ENCODE results near the gene ALOX15B. TPM values are rescaled to one million over a fixed set of nuclear protein-coding genes. Genes with fewer than 3 reads are reported as not detected.

The ALOX15B gene
- total and polyA plus RNA-seq, 2 of the 13 experiments (the other 11 are each of a cell fraction or from before 2014, with no cell fraction given) = not detected

DNA sequence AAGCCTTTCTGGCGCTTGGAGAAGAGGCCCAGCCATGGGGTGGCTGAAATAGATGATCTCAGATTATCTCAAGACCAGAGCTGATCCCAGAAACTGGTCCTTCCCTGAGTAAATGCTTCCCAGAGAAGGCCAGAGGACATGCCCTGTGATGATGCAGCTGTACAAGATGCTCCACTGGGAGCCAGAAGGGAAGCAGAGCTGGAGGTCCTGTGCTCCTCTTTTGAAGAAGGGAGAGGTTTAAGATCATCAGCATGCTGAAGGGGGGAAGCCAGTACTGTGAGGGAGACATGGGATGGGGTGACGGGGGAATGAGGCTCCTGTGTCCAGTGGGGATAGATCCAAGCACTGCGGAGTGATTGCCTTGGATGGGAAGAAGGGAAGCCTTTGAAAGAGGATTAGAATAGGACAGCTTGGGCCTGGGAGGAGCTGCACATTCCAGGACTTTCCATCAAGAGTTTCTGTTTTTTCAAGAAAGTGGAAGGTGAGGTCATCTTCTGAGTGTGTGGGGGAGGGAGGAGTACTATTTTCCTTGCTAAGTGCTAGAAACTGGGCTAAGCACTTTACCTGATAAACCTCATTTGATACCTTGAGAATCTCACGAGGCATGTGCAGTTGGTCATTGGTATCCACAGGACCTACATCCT lies 16.4 kb upstream of the ALOX15B start:
- Histone ChIP-seq H3K4me3 (replicated peaks in 1 of 3; ENCODE audit: insufficient read depth in 1 of 3, low read depth in 2 of 3, low read length in 3 of 3) (no peak overlapping the region), H3K36me3 (replicated peaks in 1 of 2; ENCODE audit: control insufficient read depth in 1 of 2, insufficient read depth in 2 of 2, low read length in 2 of 2) (no peaks in the 10 kb centered on the region), H3K4me1 (ENCODE audit: insufficient read depth, low read length) (peaks cover 16% of the 10 kb centered on the region), H3K27me3 (ENCODE audit: control insufficient read depth in 1 of 2, insufficient read depth in 2 of 2, low read length in 2 of 2) (peaks cover 1 to 50% of the 10 kb centered on the region in 2 experiments), H2AFZ (ENCODE audit: low read length) (no peak overlapping the region), H3K27ac (ENCODE audit: extremely low read length, insufficient read depth, low read length) (no peak overlapping the region), H4K20me1 (ENCODE audit: insufficient read depth, low read length) (no peaks in the 10 kb centered on the region), H3K79me2 (ENCODE audit: insufficient read depth, low read length) (no peaks in the 10 kb centered on the region), H3K9me3 (ENCODE audit: low read length) (no peaks in the 10 kb centered on the region), H3K9ac (ENCODE audit: insufficient read depth, low read depth, low read length) (no peak overlapping the region), H3K4me2 (ENCODE audit: low read depth, low read length) (no peak overlapping the region)
- intact Hi-C loops (cut with micrococcal nuclease; ENCODE audit: unreplicated experiment) = no loop called here
- ChIA-PET CTCF (ENCODE audit: low intra/inter-chr PET ratio, low total read pairs) (no interaction called here), POLR2A (interaction anchor here (0.6 kb wide), 1 partner anchor 11 kb away, joined by 3 read pairs; no protein-coding TSS in a partner anchor)
- WGBS (ENCODE audit: low lambda C conversion rate) = 38% methylated on average over 3 of the region's 4 CpGs
- ATAC-seq (no peak), DNase-seq (ENCODE audit: low spot score) (no peak), FAIRE-seq (no peak)
- in situ Hi-C loops (cut with HindIII; ENCODE audit: extremely low pct_ligation_motif_present, low pct_unique_long_range_greater_than_20kb) = no loop called here
- no TSS peak for BruUV-seq (replicated peaks)
- TF ChIP-seq ZNF572 (CRISPR knock-in tag; IDR thresholded peaks at IDR 0.05) (no peak), TCF12 (IDR thresholded peaks at IDR 0.05) (no peak), TCF12 (CRISPR knock-in tag; IDR thresholded peaks at IDR 0.05) (no peak), MXD4 (CRISPR knock-in tag; IDR thresholded peaks at IDR 0.05) (no peak), ZBTB7B (CRISPR knock-in tag; IDR thresholded peaks at IDR 0.05) (no peak), ETV5 (CRISPR knock-in tag; IDR thresholded peaks at IDR 0.05; ENCODE audit: borderline replicate concordance) (no peak), ZNF768 (CRISPR knock-in tag; IDR thresholded peaks at IDR 0.05) (no peak), PPARG (CRISPR knock-in tag; conservative IDR thresholded peaks at IDR 0.05) (no peak), SUZ12 (IDR thresholded peaks at IDR 0.05; ENCODE audit: low read depth, low read length) (no peak), CBX5 (CRISPR knock-in tag; IDR thresholded peaks at IDR 0.05; ENCODE audit: borderline replicate concordance) (no peak), SNAI1 (CRISPR knock-in tag; IDR thresholded peaks at IDR 0.05; ENCODE audit: borderline replicate concordance) (no peak), SP1 (IDR thresholded peaks at IDR 0.05) (no peak), SP1 (CRISPR knock-in tag; IDR thresholded peaks at IDR 0.05) (no peak)
- TF ChIP-seq, protein P1, sequence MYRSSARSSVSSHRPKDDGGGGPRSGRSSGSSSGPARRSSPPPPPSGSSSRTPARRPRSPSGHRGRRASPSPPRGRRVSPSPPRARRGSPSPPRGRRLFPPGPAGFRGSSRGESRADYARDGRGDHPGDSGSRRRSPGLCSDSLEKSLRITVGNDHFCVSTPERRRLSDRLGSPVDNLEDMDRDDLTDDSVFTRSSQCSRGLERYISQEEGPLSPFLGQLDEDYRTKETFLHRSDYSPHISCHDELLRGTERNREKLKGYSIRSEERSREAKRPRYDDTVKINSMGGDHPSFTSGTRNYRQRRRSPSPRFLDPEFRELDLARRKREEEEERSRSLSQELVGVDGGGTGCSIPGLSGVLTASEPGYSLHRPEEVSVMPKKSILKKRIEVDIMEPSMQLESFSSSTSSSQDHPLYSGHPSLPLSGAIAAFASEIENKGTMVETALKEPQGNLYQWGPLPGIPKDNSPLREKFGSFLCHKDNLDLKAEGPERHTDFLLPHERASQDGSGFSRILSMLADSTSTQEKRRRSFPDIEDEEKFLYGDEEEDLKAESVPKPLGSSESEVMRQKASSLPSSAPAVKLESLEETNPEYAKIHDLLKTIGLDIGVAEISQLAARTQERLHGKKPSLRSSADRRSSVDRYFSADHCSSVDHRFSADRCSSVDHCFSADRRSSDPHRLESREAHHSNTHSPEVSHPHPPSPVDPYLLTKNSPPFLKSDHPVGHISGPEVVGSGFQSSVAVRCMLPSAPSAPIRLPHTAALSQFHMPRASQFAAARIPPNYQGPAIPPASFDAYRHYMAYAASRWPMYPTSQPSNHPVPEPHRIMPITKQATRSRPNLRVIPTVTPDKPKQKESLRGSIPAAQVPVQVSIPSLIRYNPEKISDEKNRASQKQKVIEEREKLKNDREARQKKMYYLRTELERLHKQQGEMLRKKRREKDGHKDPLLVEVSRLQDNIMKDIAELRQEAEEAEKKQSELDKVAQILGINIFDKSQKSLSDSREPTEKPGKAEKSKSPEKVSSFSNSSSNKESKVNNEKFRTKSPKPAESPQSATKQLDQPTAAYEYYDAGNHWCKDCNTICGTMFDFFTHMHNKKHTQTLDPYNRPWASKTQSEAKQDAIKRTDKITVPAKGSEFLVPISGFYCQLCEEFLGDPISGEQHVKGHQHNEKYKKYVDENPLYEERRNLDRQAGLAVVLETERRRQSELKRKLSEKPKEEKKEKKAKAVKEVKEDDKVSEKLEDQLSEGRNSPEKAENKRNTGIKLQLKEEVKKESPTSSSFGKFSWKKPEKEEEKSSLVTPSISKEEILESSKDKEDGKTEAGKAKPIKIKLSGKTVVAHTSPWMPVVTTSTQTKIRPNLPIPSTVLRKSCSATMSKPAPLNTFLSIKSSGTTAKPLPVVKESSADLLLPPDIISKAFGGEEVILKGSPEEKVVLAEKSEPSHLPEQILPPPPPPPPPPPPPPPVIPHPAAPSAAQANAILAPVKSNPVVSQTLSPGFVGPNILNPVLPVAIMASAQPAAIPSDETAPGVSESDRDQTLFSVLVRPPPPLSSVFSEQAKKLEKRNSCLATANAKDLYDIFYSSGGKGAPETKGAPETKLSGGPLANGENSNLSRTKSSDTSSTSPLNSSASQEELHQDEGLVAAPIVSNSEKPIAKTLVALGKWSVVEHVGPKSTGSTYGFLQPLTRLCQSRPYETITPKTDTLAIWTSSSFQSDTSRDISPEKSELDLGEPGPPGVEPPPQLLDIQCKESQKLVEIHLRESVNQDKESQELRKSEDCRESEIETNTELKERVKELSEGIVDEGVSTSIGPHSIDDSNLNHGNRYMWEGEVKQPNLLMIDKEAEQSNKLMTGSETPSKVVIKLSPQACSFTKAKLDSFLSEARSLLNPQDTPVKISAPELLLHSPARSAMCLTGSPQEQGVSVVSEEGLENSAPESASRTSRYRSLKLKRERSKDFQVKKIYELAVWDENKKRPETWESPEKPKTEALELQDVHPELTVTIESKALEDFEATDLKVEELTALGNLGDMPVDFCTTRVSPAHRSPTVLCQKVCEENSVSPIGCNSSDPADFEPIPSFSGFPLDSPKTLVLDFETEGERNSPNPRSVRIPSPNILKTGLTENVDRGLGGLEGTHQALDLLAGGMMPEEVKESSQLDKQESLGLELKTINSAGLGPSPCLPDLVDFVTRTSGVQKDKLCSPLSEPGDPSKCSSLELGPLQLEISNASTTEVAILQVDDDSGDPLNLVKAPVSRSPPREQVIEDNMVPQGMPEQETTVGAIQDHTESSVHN (CRISPR knock-in tag; IDR thresholded peaks at IDR 0.05) = no peak
- TF ChIP-seq, protein P2, sequence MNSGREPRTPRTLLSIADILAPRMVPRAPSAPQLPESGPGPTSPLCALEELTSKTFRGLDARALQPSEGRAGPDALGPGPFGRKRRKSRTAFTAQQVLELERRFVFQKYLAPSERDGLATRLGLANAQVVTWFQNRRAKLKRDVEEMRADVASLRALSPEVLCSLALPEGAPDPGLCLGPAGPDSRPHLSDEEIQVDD (CRISPR knock-in tag; IDR thresholded peaks at IDR 0.05; ENCODE audit: borderline replicate concordance) = no peak
- TF ChIP-seq, protein P3, sequence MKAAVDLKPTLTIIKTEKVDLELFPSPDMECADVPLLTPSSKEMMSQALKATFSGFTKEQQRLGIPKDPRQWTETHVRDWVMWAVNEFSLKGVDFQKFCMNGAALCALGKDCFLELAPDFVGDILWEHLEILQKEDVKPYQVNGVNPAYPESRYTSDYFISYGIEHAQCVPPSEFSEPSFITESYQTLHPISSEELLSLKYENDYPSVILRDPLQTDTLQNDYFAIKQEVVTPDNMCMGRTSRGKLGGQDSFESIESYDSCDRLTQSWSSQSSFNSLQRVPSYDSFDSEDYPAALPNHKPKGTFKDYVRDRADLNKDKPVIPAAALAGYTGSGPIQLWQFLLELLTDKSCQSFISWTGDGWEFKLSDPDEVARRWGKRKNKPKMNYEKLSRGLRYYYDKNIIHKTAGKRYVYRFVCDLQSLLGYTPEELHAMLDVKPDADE (CRISPR knock-in tag; IDR thresholded peaks at IDR 0.05) = no peak
